Glutamatergic neuron (in vitro differentiated cells): ENCODE results near the gene MT1X. TPM values are rescaled to one million over a fixed set of nuclear protein-coding genes. Genes with fewer than 3 reads are reported as not detected.
"Not testable (repeated sequence)": the region's sequence is repeated elsewhere in the genome, so short reads cannot be mapped to it uniquely, and the experiment has no call there.

ENCODE experiments used
- DNase-seq: peaks from one replicate; pipeline ENCODE4 v3.0.0; 2022
- H3K27ac Mint-ChIP-seq: one replicate; pipeline ENCODE4 v1.8.0; 2020; ENCODE audit warnings: mild to moderate bottlenecking, mixed read lengths, inconsistent platforms; ENCODE audit not compliant: unreplicated experiment
- H3K27me3 Mint-ChIP-seq: one replicate; pipeline ENCODE4 v1.8.0; 2020; ENCODE audit warnings: mild to moderate bottlenecking, moderate library complexity, mixed read lengths, inconsistent platforms; ENCODE audit not compliant: unreplicated experiment
- H3K36me3 Mint-ChIP-seq: one replicate; pipeline ENCODE4 v1.8.0; 2020; ENCODE audit warnings: mild to moderate bottlenecking, mixed read lengths, inconsistent platforms; ENCODE audit not compliant: unreplicated experiment
- H3K4me1 Mint-ChIP-seq: one replicate; pipeline ENCODE4 v1.8.0; 2020; ENCODE audit warnings: mild to moderate bottlenecking, low read depth, mixed read lengths, inconsistent platforms; ENCODE audit not compliant: unreplicated experiment
- H3K4me3 Mint-ChIP-seq: one replicate; pipeline ENCODE4 v1.8.0; 2020; ENCODE audit warnings: mild to moderate bottlenecking, mixed read lengths, inconsistent platforms; ENCODE audit not compliant: unreplicated experiment
- H3K9me3 Mint-ChIP-seq: one replicate; pipeline ENCODE4 v1.8.0; 2020; ENCODE audit warnings: mild to moderate bottlenecking, moderate library complexity, mixed read lengths, inconsistent platforms; ENCODE audit not compliant: unreplicated experiment
- total RNA-seq: library from RNA; stranded (reverse); fragmentation: NEBNext Ultra II Directional; extraction: Animal tissue kit (Norgen Biotek cat#: 25700); gene quantifications from one replicate; pipeline ENCODE4 v1.2.1, GENCODE V29; 2021; ENCODE audit not compliant: unreplicated experiment
- TF ChIP-seq, protein P1 (sequence below): fragments of 200-600 bp; sonication (generic); IDR thresholded peaks from one replicate; pipeline ENCODE4 v1.5.0; 2021; ENCODE audit not compliant: partially characterized antibody, unreplicated experiment

Gene MT1X
- total RNA-seq, 1 donor from 2014 or later: 9.5 TPM

DNA sequence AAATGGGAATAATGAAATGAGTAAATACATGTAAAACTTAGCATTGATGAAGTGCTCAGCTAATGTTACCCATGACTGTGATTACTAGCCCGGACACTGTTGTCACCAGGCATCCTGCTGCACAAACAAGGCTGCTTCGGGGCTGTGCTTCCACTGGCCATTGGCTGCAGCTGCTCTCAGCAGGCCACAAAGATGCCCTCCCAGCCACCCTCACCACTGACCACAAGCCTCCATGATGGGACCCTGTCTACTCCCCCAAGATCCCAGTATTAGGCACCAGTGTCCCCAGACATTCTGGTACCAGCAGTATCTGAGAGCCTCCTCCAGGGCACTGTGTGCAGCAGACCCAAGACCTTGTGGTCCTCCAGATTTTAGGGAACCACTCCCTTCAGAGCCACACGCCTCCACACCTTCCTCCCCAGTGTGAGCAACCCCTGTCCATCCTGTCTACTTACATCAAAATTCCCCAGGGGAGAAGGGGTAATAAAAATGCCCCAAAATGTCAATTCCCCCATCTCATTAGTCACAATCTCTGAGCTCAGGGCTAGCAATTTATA is 28.0 kb downstream of the MT1X start:
- no peak overlapping the region for H3K27ac Mint-ChIP-seq
- H3K4me1 Mint-ChIP-seq: no peaks in the 10 kb centered on the region
- peaks cover 2% of the 10 kb centered on the region for H3K9me3 Mint-ChIP-seq
- no peak for DNase-seq
- H3K4me3 Mint-ChIP-seq: no peak overlapping the region
- no peaks in the 10 kb centered on the region for H3K27me3 Mint-ChIP-seq
- TF ChIP-seq, protein P1, sequence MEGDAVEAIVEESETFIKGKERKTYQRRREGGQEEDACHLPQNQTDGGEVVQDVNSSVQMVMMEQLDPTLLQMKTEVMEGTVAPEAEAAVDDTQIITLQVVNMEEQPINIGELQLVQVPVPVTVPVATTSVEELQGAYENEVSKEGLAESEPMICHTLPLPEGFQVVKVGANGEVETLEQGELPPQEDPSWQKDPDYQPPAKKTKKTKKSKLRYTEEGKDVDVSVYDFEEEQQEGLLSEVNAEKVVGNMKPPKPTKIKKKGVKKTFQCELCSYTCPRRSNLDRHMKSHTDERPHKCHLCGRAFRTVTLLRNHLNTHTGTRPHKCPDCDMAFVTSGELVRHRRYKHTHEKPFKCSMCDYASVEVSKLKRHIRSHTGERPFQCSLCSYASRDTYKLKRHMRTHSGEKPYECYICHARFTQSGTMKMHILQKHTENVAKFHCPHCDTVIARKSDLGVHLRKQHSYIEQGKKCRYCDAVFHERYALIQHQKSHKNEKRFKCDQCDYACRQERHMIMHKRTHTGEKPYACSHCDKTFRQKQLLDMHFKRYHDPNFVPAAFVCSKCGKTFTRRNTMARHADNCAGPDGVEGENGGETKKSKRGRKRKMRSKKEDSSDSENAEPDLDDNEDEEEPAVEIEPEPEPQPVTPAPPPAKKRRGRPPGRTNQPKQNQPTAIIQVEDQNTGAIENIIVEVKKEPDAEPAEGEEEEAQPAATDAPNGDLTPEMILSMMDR: no peak
- H3K36me3 Mint-ChIP-seq: no peaks in the 10 kb centered on the region

DNA sequence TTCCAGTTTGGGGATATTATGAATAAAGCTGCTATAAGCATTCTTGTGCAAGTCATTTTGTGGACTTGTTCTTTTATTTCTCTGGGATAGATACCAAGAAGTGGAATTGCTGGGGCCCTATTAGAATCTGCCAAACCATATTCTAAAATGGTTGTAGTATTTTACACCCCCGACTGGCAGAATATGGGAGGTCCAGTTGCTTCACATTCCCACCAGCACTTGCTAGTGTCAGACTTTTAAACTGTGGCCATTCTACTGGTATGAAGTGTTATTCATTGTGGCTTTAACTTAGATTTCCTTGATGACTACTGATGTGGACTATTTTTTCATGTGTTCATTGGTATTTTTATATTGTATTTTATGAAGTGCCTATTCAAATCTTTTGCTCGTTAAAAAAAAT is 29.6 kb downstream of the MT1X start:
- DNase-seq: no peak
- TF ChIP-seq, protein P1: no peak
- Mint-ChIP-seq H3K27me3 (no peaks in the 10 kb centered on the region), H3K9me3 (peaks cover 2% of the 10 kb centered on the region), H3K27ac (no peak overlapping the region), H3K4me3 (no peak overlapping the region), H3K36me3 (no peaks in the 10 kb centered on the region), H3K4me1 (no peaks in the 10 kb centered on the region)

DNA sequence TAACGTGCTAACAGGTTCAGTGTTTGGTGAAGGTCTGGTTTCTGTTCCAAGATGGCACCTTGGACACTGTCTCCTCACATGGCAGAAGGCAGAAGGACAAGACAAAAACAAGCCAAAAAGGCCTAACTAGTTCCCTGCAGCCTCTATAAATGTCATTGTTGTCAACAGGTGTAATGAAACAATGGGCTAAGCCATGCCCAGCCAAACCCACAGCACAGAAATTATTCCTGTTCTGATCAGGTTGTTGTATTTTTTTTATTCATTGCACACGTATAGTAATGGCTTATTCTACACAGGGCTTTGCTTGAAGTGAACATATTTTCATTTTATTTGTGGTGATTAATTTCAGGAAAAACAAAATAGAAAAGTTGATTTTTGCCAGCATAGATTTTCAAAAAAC is 31.5 kb downstream of the MT1X start:
- H3K36me3 Mint-ChIP-seq: no peaks in the 10 kb centered on the region
- TF ChIP-seq, protein P1: no peak
- H3K27me3 Mint-ChIP-seq: no peaks in the 10 kb centered on the region

DNA sequence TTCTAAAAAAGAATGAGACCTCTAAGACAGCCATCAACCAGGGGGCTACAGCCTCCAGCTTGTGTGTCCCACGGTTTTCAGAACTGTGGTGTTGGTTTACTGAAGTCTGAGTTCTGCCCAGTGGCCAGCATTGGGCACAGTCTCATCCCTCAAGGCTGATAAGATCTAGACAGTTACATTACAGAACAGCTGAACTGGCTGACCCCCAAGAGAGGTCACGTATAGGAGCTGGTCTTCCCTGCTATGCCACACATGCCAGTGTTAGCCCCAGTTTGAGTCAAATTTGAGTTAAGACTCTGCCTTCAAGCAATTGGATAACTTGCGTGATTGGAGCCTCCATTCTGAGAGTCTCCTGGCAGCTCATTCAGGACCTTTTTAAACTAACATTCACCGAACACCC is 32.9 kb downstream of the MT1X start:
- H3K4me3 Mint-ChIP-seq: no peak overlapping the region
- H3K27me3 Mint-ChIP-seq: no peaks in the 10 kb centered on the region
- TF ChIP-seq, protein P1: no peak
- peaks cover 2% of the 10 kb centered on the region for H3K9me3 Mint-ChIP-seq
- H3K36me3 Mint-ChIP-seq: no peaks in the 10 kb centered on the region
- DNase-seq: no peak
- no peaks in the 10 kb centered on the region for H3K4me1 Mint-ChIP-seq
- H3K27ac Mint-ChIP-seq: no peak overlapping the region

More for the DNA sequence above, 31.5 kb downstream of the MT1X start:
- Mint-ChIP-seq H3K4me1 (no peaks in the 10 kb centered on the region), H3K9me3 (peaks cover 2% of the 10 kb centered on the region), H3K27ac (no peak overlapping the region), H3K4me3 (no peak overlapping the region)
- no peak for DNase-seq

DNA sequence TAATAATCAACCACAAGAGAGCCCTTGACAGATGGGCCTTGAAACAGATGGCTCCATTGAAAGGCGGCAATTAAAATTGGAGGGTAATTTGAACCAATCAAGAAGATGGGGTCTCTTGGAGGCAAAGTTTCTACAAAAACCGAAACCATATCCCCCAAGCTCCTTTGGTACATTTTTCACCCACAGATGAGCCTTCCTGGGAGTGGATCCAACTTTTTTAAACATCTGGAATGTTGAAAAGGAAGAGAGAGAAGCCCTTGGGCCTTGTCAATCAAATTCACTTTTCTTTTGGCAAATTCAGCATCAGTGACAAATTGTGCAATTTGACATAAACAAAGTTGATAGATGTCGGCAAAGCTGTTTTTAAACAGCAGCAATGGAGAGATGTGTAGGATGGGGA is 34.5 kb downstream of the MT1X start:
- Mint-ChIP-seq H3K4me1 (no peaks in the 10 kb centered on the region), H3K4me3 (no peak overlapping the region), H3K27ac (no peak overlapping the region), H3K27me3 (peaks cover 1% of the 10 kb centered on the region), H3K9me3 (peaks cover 2% of the 10 kb centered on the region), H3K36me3 (no peaks in the 10 kb centered on the region)
- DNase-seq: no peak
- TF ChIP-seq, protein P1: no peak

DNA sequence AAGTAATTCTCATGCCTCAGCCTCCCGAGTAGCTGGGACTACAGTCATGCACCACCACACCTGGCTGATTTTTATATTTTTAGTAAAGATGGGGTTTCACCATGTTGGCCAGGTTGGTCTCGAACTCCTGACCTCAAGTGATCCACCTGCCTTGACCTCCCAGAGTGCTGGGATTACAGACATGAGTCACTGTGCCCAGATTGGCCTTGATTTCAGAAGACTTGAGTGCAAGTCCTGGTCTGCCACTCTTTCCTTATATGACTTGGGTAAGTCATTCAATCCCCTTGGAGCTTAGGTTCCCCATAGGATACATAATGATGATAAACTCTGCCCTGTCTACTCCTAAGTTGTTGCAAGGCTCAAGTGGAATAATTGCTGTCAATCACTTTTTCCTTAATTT is 35.3 kb downstream of the MT1X start:
- DNase-seq, H3K27ac Mint-ChIP-seq, H3K36me3 Mint-ChIP-seq, H3K4me1 Mint-ChIP-seq, H3K27me3 Mint-ChIP-seq, H3K4me3 Mint-ChIP-seq, H3K9me3 Mint-ChIP-seq: not testable (repeated sequence)
